ENCODE measurements around the gene LRP5. TPM values are rescaled to one million over a fixed set of nuclear protein-coding genes. Genes with fewer than 3 reads are reported as not detected.

The LRP5 gene
- total RNA-seq, 1 donor from 2014 or later = 82.4 TPM

- DNase-seq (ENCODE audit: low spot score) = no peak
Observed at GRCh38 chr11:68347345-68347744, 35.0 kb downstream of the LRP5 start.

GRCh38 chr11:68347841-68348240 is 35.5 kb downstream of the LRP5 start:
- no peak for DNase-seq (ENCODE audit: low spot score)

- DNase-seq (ENCODE audit: low spot score) = no peak
Observed at GRCh38 chr11:68349461-68350249, 37.3 kb downstream of the LRP5 start.

GRCh38 chr11:68350759-68351449 is 38.5 kb downstream of the LRP5 start:
- no peak for DNase-seq (ENCODE audit: low spot score)

- DNase-seq (ENCODE audit: low spot score) = no peak
Observed at GRCh38 chr11:68351450-68352275, 39.3 kb downstream of the LRP5 start.

GRCh38 chr11:68352591-68352990 is 40.2 kb downstream of the LRP5 start:
- no peak for DNase-seq (ENCODE audit: low spot score)

GRCh38 chr11:68353118-68353517 is 40.7 kb downstream of the LRP5 start:
- DNase-seq (ENCODE audit: low spot score) = no peak

- DNase-seq (ENCODE audit: low spot score) = no peak
Observed at GRCh38 chr11:68353669-68354068, 41.3 kb downstream of the LRP5 start.

- peak; percentile 92 for DNase-seq (ENCODE audit: low spot score)
Observed at GRCh38 chr11:68354148-68354872, 41.9 kb downstream of the LRP5 start.

- DNase-seq (ENCODE audit: low spot score) = no peak
Observed at GRCh38 chr11:68355471-68355870, 43.1 kb downstream of the LRP5 start.

- no peak for DNase-seq (ENCODE audit: low spot score)
Observed at GRCh38 chr11:68357568-68357967, 45.2 kb downstream of the LRP5 start.

- DNase-seq (ENCODE audit: low spot score) = no peak
Observed at GRCh38 chr11:68358416-68358815, 46.0 kb downstream of the LRP5 start.

GRCh38 chr11:68361702-68362101 is 49.3 kb downstream of the LRP5 start:
- DNase-seq (ENCODE audit: low spot score) = no peak

- no peak for DNase-seq (ENCODE audit: low spot score)
Observed at GRCh38 chr11:68362801-68363379, 50.5 kb downstream of the LRP5 start.

GRCh38 chr11:68363776-68364175 is 51.4 kb downstream of the LRP5 start:
- DNase-seq (ENCODE audit: low spot score) = no peak

GRCh38 chr11:68364581-68364980 is 52.2 kb downstream of the LRP5 start:
- no peak for DNase-seq (ENCODE audit: low spot score)

- DNase-seq (ENCODE audit: low spot score) = no peak
Observed at GRCh38 chr11:68365943-68366435, 53.6 kb downstream of the LRP5 start.

GRCh38 chr11:68367252-68367651 is 54.9 kb downstream of the LRP5 start:
- no peak for DNase-seq (ENCODE audit: low spot score)

- DNase-seq (ENCODE audit: low spot score) = no peak
Observed at GRCh38 chr11:68369756-68370155, 57.4 kb downstream of the LRP5 start.

- no peak for DNase-seq (ENCODE audit: low spot score)
Observed at GRCh38 chr11:68370211-68371111, 58.1 kb downstream of the LRP5 start.
